B cell (primary cell): Measurements from ENCODE around the gene PINLYP.

Experiments used
- EZH2 ChIP-seq: IDR thresholded peaks from 2 replicates; pipeline ENCODE4 v1.6.1; 2012; ENCODE audit warnings: borderline replicate concordance, low read depth, mild to moderate bottlenecking, moderate library complexity, low read length; ENCODE audit not compliant: insufficient read depth, poor library complexity, severe bottlenecking
- TF ChIP-seq, protein P1 (sequence below): fragments of 200-600 bp; IDR thresholded peaks from one replicate; pipeline ENCODE4 v1.8.0; 2022; ENCODE audit warnings: antibody characterized with exemption, mild to moderate bottlenecking

- TF ChIP-seq, protein P1, sequence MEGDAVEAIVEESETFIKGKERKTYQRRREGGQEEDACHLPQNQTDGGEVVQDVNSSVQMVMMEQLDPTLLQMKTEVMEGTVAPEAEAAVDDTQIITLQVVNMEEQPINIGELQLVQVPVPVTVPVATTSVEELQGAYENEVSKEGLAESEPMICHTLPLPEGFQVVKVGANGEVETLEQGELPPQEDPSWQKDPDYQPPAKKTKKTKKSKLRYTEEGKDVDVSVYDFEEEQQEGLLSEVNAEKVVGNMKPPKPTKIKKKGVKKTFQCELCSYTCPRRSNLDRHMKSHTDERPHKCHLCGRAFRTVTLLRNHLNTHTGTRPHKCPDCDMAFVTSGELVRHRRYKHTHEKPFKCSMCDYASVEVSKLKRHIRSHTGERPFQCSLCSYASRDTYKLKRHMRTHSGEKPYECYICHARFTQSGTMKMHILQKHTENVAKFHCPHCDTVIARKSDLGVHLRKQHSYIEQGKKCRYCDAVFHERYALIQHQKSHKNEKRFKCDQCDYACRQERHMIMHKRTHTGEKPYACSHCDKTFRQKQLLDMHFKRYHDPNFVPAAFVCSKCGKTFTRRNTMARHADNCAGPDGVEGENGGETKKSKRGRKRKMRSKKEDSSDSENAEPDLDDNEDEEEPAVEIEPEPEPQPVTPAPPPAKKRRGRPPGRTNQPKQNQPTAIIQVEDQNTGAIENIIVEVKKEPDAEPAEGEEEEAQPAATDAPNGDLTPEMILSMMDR, result no peak
- TF ChIP-seq EZH2, result no peak
Observed at GRCh38 chr19:43605875-43606568, 30.4 kb downstream of the PINLYP start.
